NCI-H146 (cell line): ENCODE measurements around the gene SERPINB7.

ENCODE experiments used
- DNase-seq: peaks from one replicate; lab custom pipeline; 2025; lab: John Stamatoyannopoulos, UW

Gene SERPINB7

GRCh38 chr18:63788447-63789096 lies 13.4 kb downstream of the SERPINB7 start:
- no peak for DNase-seq

DNA sequence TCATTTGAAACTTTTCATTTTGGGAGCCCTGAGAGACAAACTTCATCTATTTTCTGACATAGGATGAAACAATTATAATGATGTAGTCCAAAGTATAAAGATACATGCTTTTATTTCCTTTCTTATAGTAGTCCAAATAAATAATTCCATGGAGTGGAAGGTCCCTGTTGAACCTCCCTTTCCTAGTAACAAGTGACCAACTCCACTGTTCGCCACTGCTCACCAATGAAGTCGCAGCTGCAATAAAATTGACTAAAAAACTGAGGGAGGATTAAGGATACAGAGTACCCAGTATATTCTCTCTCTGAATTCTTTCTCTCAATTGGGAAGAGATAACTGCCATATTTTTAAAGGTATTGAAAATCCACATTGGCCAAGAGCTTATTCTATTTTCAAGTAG lies 14.1 kb downstream of the SERPINB7 start:
- no peak for DNase-seq

- no peak for DNase-seq
Observed at GRCh38 chr18:63795606-63796005, 20.4 kb downstream of the SERPINB7 start.

DNA sequence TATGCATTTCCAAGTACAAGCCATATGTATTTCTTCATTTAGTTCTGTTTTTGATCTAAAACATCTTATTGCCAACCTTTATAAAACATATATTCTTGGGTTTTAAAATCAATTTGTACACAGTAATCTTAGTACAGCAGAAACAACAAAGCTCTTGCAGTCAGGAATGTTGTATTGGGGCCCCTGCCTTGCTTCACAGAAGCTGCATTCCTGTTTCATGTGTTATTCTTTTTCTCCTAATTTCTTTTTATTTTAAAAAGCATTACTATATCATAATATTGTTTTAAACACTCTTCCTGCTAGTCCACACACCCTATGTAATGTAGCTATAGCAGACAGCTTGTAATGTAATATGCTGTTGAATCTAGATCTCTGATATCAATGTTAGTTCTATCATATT lies 24.0 kb downstream of the SERPINB7 start:
- no peak for DNase-seq

DNA sequence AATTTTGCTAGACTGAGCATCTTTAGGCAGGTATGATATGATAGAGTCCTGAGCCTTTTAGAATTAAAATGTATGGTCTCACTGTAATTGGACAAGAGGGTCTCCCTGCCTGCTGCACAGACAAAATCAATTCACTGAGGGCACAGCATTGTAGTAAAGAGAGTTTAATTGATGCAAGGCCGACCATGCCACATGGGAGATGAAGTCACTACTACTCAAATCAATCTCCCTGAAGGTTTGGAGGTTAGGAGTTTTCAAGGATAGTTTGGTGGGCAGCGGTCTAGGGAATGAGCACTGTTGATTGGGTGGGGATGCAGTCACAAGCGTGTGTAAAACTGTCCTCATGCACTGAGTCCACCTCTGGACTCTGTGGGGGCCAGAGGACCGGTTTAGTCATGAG lies 26.1 kb downstream of the SERPINB7 start:
- DNase-seq, result no peak

GRCh38 chr18:63808125-63808524 lies 32.9 kb downstream of the SERPINB7 start:
- DNase-seq, result no peak

DNA sequence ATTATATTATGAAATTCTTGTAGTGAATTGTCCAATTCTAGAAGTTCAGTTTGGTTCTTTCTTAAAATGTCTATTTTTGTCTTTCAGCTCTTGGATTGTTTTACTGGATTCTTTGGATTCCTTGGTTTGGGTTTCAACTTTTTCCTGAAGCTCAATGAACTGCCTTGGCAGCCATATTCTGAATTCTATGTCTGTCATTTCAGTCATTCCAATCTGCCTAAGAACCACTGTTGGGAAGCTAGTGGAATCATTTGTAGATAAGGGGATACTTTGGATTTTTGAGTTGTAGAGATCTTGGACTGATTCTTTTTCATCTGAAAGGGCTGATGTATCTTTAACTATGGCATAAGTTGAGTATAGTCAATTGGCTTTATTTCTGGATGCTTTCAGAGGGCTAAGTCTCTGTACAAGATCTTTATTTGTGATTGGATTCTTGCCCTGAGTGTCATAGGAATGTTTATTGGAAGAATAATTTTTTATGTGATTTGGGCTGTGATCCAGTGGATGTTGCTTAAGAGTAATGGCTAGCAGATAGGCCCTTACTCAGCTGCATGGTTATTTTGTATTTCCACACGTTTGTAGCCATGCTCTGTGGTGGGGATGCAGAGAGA lies 42.3 kb downstream of the SERPINB7 start:
- no peak for DNase-seq

GRCh38 chr18:63818212-63818611 lies 43.0 kb downstream of the SERPINB7 start:
- DNase-seq, result no peak

DNA sequence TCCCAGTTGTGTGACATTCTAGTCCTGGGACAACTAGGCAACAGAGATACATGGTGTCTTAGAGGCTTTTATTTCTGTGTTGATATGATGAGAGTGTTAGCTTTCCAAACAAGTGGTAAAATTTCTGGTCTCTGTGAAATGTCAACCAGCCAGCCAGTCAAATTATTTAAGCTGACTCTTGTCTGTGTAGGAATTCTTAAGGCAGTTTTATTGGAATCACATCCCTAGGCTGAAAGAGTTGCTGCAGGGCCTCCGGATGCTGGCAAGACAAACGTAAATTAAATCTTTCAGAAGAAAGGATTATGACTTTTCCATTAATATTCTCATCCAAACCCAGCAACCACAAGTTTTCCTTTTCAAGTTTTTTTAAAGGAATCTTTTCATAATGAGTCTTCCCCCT lies 44.6 kb downstream of the SERPINB7 start:
- DNase-seq, result no peak

- DNase-seq, result no peak
Observed at GRCh38 chr18:63820694-63821093, 45.5 kb downstream of the SERPINB7 start.

GRCh38 chr18:63823516-63824219 lies 48.5 kb downstream of the SERPINB7 start:
- peak; percentile 20 for DNase-seq

- no peak for DNase-seq
Observed at GRCh38 chr18:63824220-63824525, 49.0 kb downstream of the SERPINB7 start.

GRCh38 chr18:63828120-63828519 lies 52.9 kb downstream of the SERPINB7 start:
- no peak for DNase-seq

DNA sequence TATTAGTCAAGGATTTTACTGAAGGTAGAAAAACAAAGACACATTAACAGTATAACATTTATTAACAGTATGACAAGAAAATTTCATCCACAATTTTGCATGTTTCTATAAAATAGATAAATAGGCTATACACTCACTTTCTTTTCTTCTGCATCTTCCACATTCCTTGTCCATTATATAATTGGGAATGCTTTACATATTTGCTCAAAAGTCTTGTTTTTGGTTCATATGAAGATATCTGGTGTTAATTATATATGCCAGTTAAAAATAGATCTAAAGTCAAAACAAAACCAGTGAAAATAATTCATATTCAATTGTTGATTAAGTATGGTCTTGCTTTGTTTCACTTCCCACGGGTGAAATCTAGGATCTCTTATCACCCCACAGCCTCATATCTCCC lies 53.4 kb downstream of the SERPINB7 start:
- no peak for DNase-seq

DNA sequence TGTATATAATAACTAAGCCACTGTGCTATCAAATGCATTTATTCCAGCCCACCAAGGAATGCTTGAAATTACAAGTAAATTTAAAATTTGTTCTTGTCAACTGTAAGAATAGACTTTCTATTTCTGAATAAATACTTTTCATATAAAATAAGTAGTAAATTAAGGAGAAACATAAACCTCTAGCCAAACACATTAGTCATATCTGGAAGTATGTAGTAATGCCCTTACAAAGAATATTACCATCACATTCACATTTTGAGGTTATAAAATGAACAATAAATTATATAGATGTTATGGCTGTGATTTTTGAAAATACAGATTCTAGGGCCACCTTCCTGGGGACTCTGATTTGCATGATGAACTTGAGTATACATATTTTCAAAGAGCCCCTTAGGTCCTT lies 54.7 kb downstream of the SERPINB7 start:
- no peak for DNase-seq

GRCh38 chr18:63831080-63831788 lies 56.0 kb downstream of the SERPINB7 start:
- no peak for DNase-seq

DNA sequence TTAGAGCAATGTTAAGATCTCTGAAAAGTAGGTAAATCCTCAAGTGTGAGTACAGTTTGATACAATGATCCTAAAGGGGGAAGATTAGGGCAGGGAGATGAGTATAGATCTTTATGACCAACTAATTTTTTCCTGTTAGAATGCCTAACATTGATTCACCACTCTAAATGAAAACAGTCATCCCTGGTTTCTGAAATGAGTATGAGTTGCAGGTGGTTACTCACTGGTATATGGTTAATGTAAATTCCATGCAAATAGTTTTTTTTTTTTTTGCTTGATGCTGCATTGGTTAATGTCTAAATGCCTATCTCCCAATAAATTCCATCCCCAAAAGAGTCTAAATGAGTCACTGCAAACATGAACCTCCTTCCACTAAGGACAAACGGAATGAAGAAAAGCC lies 57.3 kb downstream of the SERPINB7 start:
- no peak for DNase-seq

DNA sequence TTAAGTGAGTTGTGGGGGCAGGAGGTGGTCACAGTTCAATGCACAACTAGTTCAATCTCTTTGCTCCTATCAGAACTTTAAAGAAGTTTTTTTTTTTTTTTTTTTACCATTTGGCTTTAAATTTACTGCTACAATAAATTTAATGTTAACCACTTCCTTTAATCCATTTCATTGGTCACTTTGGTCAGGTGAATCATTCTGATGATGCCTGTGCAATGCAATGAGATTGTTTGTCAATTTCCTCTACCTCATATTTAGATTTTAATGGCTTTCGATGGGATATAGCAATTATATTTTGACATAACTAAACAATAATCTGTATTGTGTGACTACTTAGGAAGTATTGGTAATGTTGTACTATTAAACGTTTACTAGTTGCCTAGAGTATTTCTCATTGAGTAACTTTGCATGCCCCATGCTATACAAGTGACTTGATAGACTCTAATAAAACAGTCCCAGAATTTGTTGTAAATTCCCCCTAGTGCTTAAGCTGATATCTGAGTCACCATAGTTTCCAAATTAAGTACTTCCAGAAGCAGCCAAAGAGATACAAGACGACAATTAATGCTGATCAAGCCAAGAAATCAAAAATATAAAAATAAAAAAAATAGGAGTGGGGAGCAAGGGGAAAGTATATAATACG lies 59.4 kb downstream of the SERPINB7 start:
- no peak for DNase-seq

DNA sequence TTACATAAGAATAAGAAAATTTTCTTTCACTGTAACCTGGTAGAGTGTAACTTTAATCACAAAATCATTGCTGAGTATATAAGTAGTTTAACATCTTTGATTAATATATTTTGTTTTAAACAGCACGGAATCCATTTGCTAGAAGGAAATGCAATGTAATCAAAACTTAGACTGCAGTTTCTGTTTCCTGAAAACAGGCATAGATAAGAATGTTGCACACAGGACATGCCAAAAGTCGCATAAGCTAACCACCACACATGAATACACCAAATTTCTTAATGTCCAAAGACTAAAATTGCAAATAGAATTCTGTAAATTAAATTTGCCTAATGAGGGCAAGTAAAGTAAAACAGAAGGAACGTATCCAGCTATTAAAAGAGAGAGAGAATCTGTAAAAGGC lies 61.2 kb downstream of the SERPINB7 start:
- no peak for DNase-seq

- no peak for DNase-seq
Observed at GRCh38 chr18:63837590-63837989, 62.4 kb downstream of the SERPINB7 start.

- no peak for DNase-seq
Observed at GRCh38 chr18:63843008-63843407, 67.8 kb downstream of the SERPINB7 start.

GRCh38 chr18:63844254-63844653 lies 69.0 kb downstream of the SERPINB7 start:
- peak; percentile 18 for DNase-seq

GRCh38 chr18:63848159-63848558 lies 72.9 kb downstream of the SERPINB7 start:
- DNase-seq, result peak; percentile 66
